Glutamatergic neuron (in vitro differentiated cells): ENCODE results near the gene GNAS-AS1. TPM values are rescaled to one million over a fixed set of nuclear protein-coding genes. Genes with fewer than 3 reads are reported as not detected.

ENCODE experiments used
- DNase-seq: peaks from one replicate; pipeline ENCODE4 v3.0.0; 2022
- H3K27ac Mint-ChIP-seq: one replicate; pipeline ENCODE4 v1.8.0; 2020; ENCODE audit warnings: mild to moderate bottlenecking, mixed read lengths, inconsistent platforms; ENCODE audit not compliant: unreplicated experiment
- H3K27me3 Mint-ChIP-seq: one replicate; pipeline ENCODE4 v1.8.0; 2020; ENCODE audit warnings: mild to moderate bottlenecking, moderate library complexity, mixed read lengths, inconsistent platforms; ENCODE audit not compliant: unreplicated experiment
- H3K36me3 Mint-ChIP-seq: one replicate; pipeline ENCODE4 v1.8.0; 2020; ENCODE audit warnings: mild to moderate bottlenecking, mixed read lengths, inconsistent platforms; ENCODE audit not compliant: unreplicated experiment
- H3K4me1 Mint-ChIP-seq: one replicate; pipeline ENCODE4 v1.8.0; 2020; ENCODE audit warnings: mild to moderate bottlenecking, low read depth, mixed read lengths, inconsistent platforms; ENCODE audit not compliant: unreplicated experiment
- H3K4me3 Mint-ChIP-seq: one replicate; pipeline ENCODE4 v1.8.0; 2020; ENCODE audit warnings: mild to moderate bottlenecking, mixed read lengths, inconsistent platforms; ENCODE audit not compliant: unreplicated experiment
- H3K9me3 Mint-ChIP-seq: one replicate; pipeline ENCODE4 v1.8.0; 2020; ENCODE audit warnings: mild to moderate bottlenecking, moderate library complexity, mixed read lengths, inconsistent platforms; ENCODE audit not compliant: unreplicated experiment
- total RNA-seq: library from RNA; stranded (reverse); fragmentation: NEBNext Ultra II Directional; extraction: Animal tissue kit (Norgen Biotek cat#: 25700); gene quantifications from one replicate; pipeline ENCODE4 v1.2.1, GENCODE V29; 2021; ENCODE audit not compliant: unreplicated experiment
- TF ChIP-seq, protein P1 (sequence below): fragments of 200-600 bp; sonication (generic); IDR thresholded peaks from one replicate; pipeline ENCODE4 v1.5.0; 2021; ENCODE audit not compliant: partially characterized antibody, unreplicated experiment

Gene GNAS-AS1
- total RNA-seq, 1 donor from 2014 or later, result 11.7 TPM

DNA sequence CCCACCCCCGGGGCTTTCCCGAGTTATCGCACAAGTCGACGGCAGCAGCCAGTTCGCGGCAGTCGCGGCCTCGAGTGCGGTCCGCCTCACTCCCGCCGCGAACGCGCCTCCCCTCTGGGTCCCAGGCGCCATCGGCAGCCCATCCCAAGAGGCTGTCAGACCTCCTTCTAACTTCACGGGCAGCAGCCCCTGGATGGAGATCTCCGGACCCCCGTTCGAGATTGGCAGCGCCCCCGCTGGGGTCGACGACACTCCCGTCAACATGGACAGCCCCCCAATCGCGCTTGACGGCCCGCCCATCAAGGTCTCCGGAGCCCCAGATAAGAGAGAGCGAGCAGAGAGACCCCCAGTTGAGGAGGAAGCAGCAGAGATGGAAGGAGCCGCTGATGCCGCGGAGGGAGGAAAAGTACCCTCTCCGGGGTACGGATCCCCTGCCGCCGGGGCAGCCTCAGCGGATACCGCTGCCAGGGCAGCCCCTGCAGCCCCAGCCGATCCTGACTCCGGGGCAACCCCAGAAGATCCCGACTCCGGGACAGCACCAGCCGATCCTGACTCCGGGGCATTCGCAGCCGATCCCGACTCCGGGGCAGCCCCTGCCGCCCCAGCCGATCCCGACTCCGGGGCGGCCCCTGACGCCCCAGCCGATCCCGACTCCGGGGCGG, 3.4 kb upstream of the GNAS-AS1 start:
- Mint-ChIP-seq H3K4me1 (peaks cover 12% of the 10 kb centered on the region), H3K4me3 (peak overlapping the region; percentile 81), H3K27ac (no peak overlapping the region), H3K36me3 (no peaks in the 10 kb centered on the region), H3K27me3 (peaks cover 16% of the 10 kb centered on the region), H3K9me3 (no peaks in the 10 kb centered on the region)
- no peak for DNase-seq
- TF ChIP-seq, protein P1, sequence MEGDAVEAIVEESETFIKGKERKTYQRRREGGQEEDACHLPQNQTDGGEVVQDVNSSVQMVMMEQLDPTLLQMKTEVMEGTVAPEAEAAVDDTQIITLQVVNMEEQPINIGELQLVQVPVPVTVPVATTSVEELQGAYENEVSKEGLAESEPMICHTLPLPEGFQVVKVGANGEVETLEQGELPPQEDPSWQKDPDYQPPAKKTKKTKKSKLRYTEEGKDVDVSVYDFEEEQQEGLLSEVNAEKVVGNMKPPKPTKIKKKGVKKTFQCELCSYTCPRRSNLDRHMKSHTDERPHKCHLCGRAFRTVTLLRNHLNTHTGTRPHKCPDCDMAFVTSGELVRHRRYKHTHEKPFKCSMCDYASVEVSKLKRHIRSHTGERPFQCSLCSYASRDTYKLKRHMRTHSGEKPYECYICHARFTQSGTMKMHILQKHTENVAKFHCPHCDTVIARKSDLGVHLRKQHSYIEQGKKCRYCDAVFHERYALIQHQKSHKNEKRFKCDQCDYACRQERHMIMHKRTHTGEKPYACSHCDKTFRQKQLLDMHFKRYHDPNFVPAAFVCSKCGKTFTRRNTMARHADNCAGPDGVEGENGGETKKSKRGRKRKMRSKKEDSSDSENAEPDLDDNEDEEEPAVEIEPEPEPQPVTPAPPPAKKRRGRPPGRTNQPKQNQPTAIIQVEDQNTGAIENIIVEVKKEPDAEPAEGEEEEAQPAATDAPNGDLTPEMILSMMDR, result no peak

DNA sequence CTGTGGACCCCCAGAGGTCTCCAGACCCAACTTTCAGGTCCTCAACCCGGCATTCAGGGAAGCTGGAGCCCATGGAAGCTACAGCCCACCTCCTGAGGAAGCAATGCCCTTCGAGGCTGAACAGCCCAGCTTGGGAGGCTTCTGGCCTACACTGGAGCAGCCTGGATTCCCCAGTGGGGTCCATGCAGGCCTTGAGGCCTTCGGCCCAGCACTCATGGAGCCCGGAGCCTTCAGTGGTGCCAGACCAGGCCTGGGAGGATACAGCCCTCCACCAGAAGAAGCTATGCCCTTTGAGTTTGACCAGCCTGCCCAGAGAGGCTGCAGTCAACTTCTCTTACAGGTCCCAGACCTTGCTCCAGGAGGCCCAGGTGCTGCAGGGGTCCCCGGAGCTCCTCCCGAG, 2.8 kb upstream of the GNAS-AS1 start:
- H3K4me1 Mint-ChIP-seq, result peaks cover 12% of the 10 kb centered on the region
- DNase-seq, result no peak
- peaks cover 16% of the 10 kb centered on the region for H3K27me3 Mint-ChIP-seq
- no peak overlapping the region for H3K4me3 Mint-ChIP-seq
- H3K27ac Mint-ChIP-seq, result no peak overlapping the region
- H3K36me3 Mint-ChIP-seq, result no peaks in the 10 kb centered on the region
- H3K9me3 Mint-ChIP-seq, result no peaks in the 10 kb centered on the region
- TF ChIP-seq, protein P1, result no peak

DNA sequence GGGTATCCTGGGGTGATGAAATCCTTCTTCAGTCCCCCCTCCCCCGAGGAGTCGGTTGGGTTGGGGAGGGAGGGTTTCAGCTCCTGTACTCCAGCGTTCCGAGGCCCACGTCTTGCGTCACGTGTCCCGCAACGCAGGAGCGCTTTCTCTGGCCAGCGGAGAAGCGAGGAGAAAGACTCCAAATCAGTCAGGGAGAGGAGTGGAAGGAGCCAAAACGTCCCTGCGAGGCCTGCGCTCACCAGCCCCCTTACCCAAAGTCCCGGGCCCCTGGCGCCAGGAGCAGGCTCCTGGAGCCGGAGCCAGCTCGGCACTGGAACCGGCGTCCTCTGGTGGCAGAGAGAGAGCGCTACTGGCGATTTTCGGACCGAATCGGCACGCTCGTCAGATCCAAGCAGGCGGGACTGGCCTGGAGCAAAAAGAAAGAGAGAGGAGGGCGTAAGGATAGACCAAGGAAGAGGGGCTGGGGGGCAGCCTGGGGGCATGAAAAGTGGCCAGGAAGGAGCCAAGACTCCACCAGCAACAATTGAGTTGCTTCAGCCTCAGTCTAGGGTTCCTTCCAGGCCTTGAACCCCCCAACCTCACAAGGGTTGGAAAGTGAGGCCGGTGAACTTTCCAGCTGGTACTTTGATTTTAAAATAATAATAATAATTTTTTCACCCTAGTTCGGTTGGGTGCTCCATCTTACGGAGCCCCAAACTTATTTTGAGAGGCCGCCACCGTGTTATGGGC, 2.0 kb upstream of the GNAS-AS1 start, which contains the start of gene GNAS:
TSS of gene GNAS (plus strand) at position 174 of the 729 bp plus-strand sequence.
- H3K4me1 Mint-ChIP-seq, result peaks cover 13% of the 10 kb centered on the region
- H3K9me3 Mint-ChIP-seq, result no peaks in the 10 kb centered on the region
- H3K36me3 Mint-ChIP-seq, result no peaks in the 10 kb centered on the region
- H3K27me3 Mint-ChIP-seq, result peaks cover 16% of the 10 kb centered on the region
- peak within 1 kb of the TSS; percentile 85 for H3K4me3 Mint-ChIP-seq
- peak; percentile 86 for DNase-seq
- H3K27ac Mint-ChIP-seq, result no peak within 1 kb of the TSS
- TF ChIP-seq, protein P1, result peak; percentile 62

DNA sequence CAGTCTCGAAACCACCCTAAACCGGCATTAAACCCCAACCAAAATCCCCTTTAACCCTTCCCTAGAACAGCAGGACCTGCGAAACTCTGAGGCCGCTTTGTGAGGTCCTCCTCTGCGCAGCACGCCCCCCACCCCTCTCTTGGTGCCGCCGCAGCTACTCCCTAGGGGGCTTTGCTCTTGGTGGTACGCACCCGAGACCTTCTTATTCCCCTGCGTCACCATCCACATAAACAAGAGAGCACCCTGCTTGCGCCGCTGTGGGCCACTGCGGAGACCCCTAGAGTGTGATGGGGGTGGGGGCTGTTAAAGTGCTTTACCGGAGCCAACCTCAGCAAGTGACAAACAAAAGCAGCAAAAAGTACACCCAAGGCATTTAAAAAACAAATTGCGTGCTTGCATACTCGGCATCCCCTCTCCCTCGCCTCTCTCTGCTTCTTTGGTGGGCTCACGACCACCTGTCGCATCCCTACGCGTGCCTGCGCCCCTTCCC, 1.3 kb upstream of the GNAS-AS1 start:
- Mint-ChIP-seq H3K36me3 (no peaks in the 10 kb centered on the region), H3K27me3 (peaks cover 16% of the 10 kb centered on the region), H3K27ac (no peak overlapping the region), H3K4me3 (peak overlapping the region; percentile 85), H3K4me1 (peaks cover 16% of the 10 kb centered on the region), H3K9me3 (no peaks in the 10 kb centered on the region)
- no peak for DNase-seq
- TF ChIP-seq, protein P1, result no peak
